ENCODE data around the gene WDFY3. TPM values are rescaled to one million over a fixed set of nuclear protein-coding genes. Genes with fewer than 3 reads are reported as not detected.
A peak's percentile ranks its signal among the peaks of the same experiment; 100 is the strongest.
"Not testable (repeated sequence)": the region's sequence is repeated elsewhere in the genome, so short reads cannot be mapped to it uniquely, and the experiment has no call there.

WDFY3 gene
- total RNA-seq, 2 donors from 2014 or later = 0.21 to 0.59 TPM

- no peaks in the 10 kb centered on the region for H3K36me3 Mint-ChIP-seq
- no peaks in the 10 kb centered on the region for H3K9me3 Mint-ChIP-seq
- H3K27me3 Mint-ChIP-seq = no peaks in the 10 kb centered on the region
- no peak overlapping the region for H3K27ac Mint-ChIP-seq
- ATAC-seq (no peak), DNase-seq (ENCODE audit: low spot score) (no peak)
- no peaks in the 10 kb centered on the region for H3K4me1 Mint-ChIP-seq (ENCODE audit: low read depth in 2 of 2)
- H3K4me3 Mint-ChIP-seq = no peak overlapping the region
Observed at GRCh38 chr4:84681486-84682274, 284.8 kb downstream of the WDFY3 start.

GRCh38 chr4:84680956-84681355 is 285.5 kb downstream of the WDFY3 start:
- Mint-ChIP-seq H3K4me1 (ENCODE audit: low read depth in 2 of 2) (no peaks in the 10 kb centered on the region), H3K36me3 (no peaks in the 10 kb centered on the region), H3K27ac (no peak overlapping the region), H3K4me3 (no peak overlapping the region), H3K27me3 (no peaks in the 10 kb centered on the region), H3K9me3 (no peaks in the 10 kb centered on the region)
- DNase-seq (ENCODE audit: low spot score) (no peak), ATAC-seq (no peak)

- Mint-ChIP-seq H3K27me3 (no peaks in the 10 kb centered on the region), H3K4me1 (ENCODE audit: low read depth in 2 of 2) (no peaks in the 10 kb centered on the region), H3K9me3 (no peaks in the 10 kb centered on the region), H3K27ac (no peak overlapping the region), H3K36me3 (no peaks in the 10 kb centered on the region), H3K4me3 (no peak overlapping the region)
- DNase-seq (ENCODE audit: low spot score) = no peak
- ATAC-seq = no peak
Observed at GRCh38 chr4:84678976-84679744, 287.3 kb downstream of the WDFY3 start.

GRCh38 chr4:84677995-84678394 is 288.5 kb downstream of the WDFY3 start:
- no peaks in the 10 kb centered on the region for H3K27me3 Mint-ChIP-seq
- no peaks in the 10 kb centered on the region for H3K9me3 Mint-ChIP-seq
- no peak for DNase-seq (ENCODE audit: low spot score)
- no peak overlapping the region for H3K4me3 Mint-ChIP-seq
- no peak for ATAC-seq
- no peaks in the 10 kb centered on the region for H3K4me1 Mint-ChIP-seq (ENCODE audit: low read depth in 2 of 2)
- H3K36me3 Mint-ChIP-seq = no peaks in the 10 kb centered on the region
- no peak overlapping the region for H3K27ac Mint-ChIP-seq

- no peaks in the 10 kb centered on the region for H3K27me3 Mint-ChIP-seq
- H3K36me3 Mint-ChIP-seq = no peaks in the 10 kb centered on the region
- DNase-seq (ENCODE audit: low spot score) = no peak
- H3K9me3 Mint-ChIP-seq = no peaks in the 10 kb centered on the region
- H3K4me3 Mint-ChIP-seq = no peak overlapping the region
- no peaks in the 10 kb centered on the region for H3K4me1 Mint-ChIP-seq (ENCODE audit: low read depth in 2 of 2)
- H3K27ac Mint-ChIP-seq = no peak overlapping the region
- ATAC-seq = peak in 1 of 2 donors; percentile 17
Observed at GRCh38 chr4:84677093-84677492, 289.4 kb downstream of the WDFY3 start.

- H3K4me1 Mint-ChIP-seq (ENCODE audit: low read depth in 2 of 2) = no peaks in the 10 kb centered on the region
- no peaks in the 10 kb centered on the region for H3K27me3 Mint-ChIP-seq
- H3K9me3 Mint-ChIP-seq = no peaks in the 10 kb centered on the region
- ATAC-seq (no peak), DNase-seq (ENCODE audit: low spot score) (no peak)
- no peak overlapping the region for H3K27ac Mint-ChIP-seq
- H3K36me3 Mint-ChIP-seq = no peaks in the 10 kb centered on the region
- no peak overlapping the region for H3K4me3 Mint-ChIP-seq
Observed at GRCh38 chr4:84673475-84674240, 292.8 kb downstream of the WDFY3 start.

- Mint-ChIP-seq H3K4me1 (ENCODE audit: low read depth in 2 of 2) (no peaks in the 10 kb centered on the region), H3K36me3 (no peaks in the 10 kb centered on the region), H3K27me3 (no peaks in the 10 kb centered on the region), H3K4me3 (no peak overlapping the region), H3K27ac (no peak overlapping the region), H3K9me3 (no peaks in the 10 kb centered on the region)
- no peak for DNase-seq (ENCODE audit: low spot score)
- ATAC-seq = no peak
Observed at GRCh38 chr4:84672177-84672576, 294.3 kb downstream of the WDFY3 start.

- Mint-ChIP-seq H3K4me3 (no peak overlapping the region), H3K36me3 (no peaks in the 10 kb centered on the region)
Observed at GRCh38 chr4:84669201-84669600, 297.3 kb downstream of the WDFY3 start.

GRCh38 chr4:84666439-84666838 is 300.1 kb downstream of the WDFY3 start:
- no peaks in the 10 kb centered on the region for H3K27me3 Mint-ChIP-seq
- H3K4me1 Mint-ChIP-seq (ENCODE audit: low read depth in 2 of 2) = no peaks in the 10 kb centered on the region
- H3K27ac Mint-ChIP-seq = no peak overlapping the region
- DNase-seq (ENCODE audit: low spot score) = no peak
- H3K4me3 Mint-ChIP-seq = no peak overlapping the region
- no peak for ATAC-seq
- H3K36me3 Mint-ChIP-seq = no peaks in the 10 kb centered on the region
- H3K9me3 Mint-ChIP-seq = peaks cover 3% of the 10 kb centered on the region

More at GRCh38 chr4:84669201-84669600, 297.3 kb downstream of the WDFY3 start:
- Mint-ChIP-seq H3K9me3 (peaks cover 3% of the 10 kb centered on the region), H3K4me1 (ENCODE audit: low read depth in 2 of 2) (no peaks in the 10 kb centered on the region), H3K27me3 (no peaks in the 10 kb centered on the region), H3K27ac (no peak overlapping the region)
- ATAC-seq = no peak
- no peak for DNase-seq (ENCODE audit: low spot score)

GRCh38 chr4:84664767-84665166 is 301.7 kb downstream of the WDFY3 start:
- not testable (repeated sequence) for H3K4me1 Mint-ChIP-seq (ENCODE audit: low read depth in 2 of 2); ATAC-seq; H3K27me3 Mint-ChIP-seq; DNase-seq (ENCODE audit: low spot score); H3K36me3 Mint-ChIP-seq; H3K4me3 Mint-ChIP-seq; H3K27ac Mint-ChIP-seq
- H3K9me3 Mint-ChIP-seq = peaks cover 10% of the 10 kb centered on the region

GRCh38 chr4:84661191-84661939 is 305.1 kb downstream of the WDFY3 start:
- ATAC-seq (no peak), DNase-seq (ENCODE audit: low spot score) (no peak)
- H3K4me3 Mint-ChIP-seq = no peak overlapping the region
- H3K9me3 Mint-ChIP-seq = peaks cover 15% of the 10 kb centered on the region
- no peaks in the 10 kb centered on the region for H3K27me3 Mint-ChIP-seq
- no peaks in the 10 kb centered on the region for H3K4me1 Mint-ChIP-seq (ENCODE audit: low read depth in 2 of 2)
- H3K27ac Mint-ChIP-seq = no peak overlapping the region
- peaks cover 4% of the 10 kb centered on the region for H3K36me3 Mint-ChIP-seq

- H3K4me1 Mint-ChIP-seq (ENCODE audit: low read depth in 2 of 2) = no peaks in the 10 kb centered on the region
- H3K27me3 Mint-ChIP-seq = no peaks in the 10 kb centered on the region
- H3K36me3 Mint-ChIP-seq = peaks cover 5% of the 10 kb centered on the region
- DNase-seq (ENCODE audit: low spot score) = no peak
- H3K27ac Mint-ChIP-seq = no peak overlapping the region
- H3K4me3 Mint-ChIP-seq = no peak overlapping the region
- ATAC-seq = no peak
- H3K9me3 Mint-ChIP-seq = peaks cover 16% of the 10 kb centered on the region
Observed at GRCh38 chr4:84660606-84661005, 305.9 kb downstream of the WDFY3 start.

- no peaks in the 10 kb centered on the region for H3K4me1 Mint-ChIP-seq (ENCODE audit: low read depth in 2 of 2)
- ATAC-seq = no peak
- H3K4me3 Mint-ChIP-seq = no peak overlapping the region
- H3K27me3 Mint-ChIP-seq = no peaks in the 10 kb centered on the region
- no peak overlapping the region for H3K27ac Mint-ChIP-seq
- H3K36me3 Mint-ChIP-seq = peaks cover 5% of the 10 kb centered on the region
- H3K9me3 Mint-ChIP-seq = peaks cover 12% of the 10 kb centered on the region
- DNase-seq (ENCODE audit: low spot score) = no peak
Observed at GRCh38 chr4:84652478-84652877, 314.0 kb downstream of the WDFY3 start.
